ENCODE results near the gene CFAP46.

The CFAP46 gene

GRCh38 chr10:132947843-132948242, 5.5 kb upstream of the CFAP46 start:
- Histone ChIP-seq H3K4me3 (ENCODE audit: low read depth, low read length) (no peak overlapping the region), H3K27ac (ENCODE audit: low read depth, low read length) (no peak overlapping the region), H3K36me3 (ENCODE audit: control insufficient read depth, insufficient read depth, low read length) (no peaks in the 10 kb centered on the region), H3K9ac (ENCODE audit: low read depth, low read length) (no peak overlapping the region), H3K4me1 (ENCODE audit: control insufficient read depth, insufficient read depth, low read length) (no peaks in the 10 kb centered on the region), H3K9me3 (ENCODE audit: control insufficient read depth, insufficient read depth, low read length) (no peaks in the 10 kb centered on the region), H3K27me3 (ENCODE audit: control insufficient read depth, insufficient read depth, low read length) (no peaks in the 10 kb centered on the region)

- H3K27ac ChIP-seq (ENCODE audit: low read depth, low read length), result no peak overlapping the region
- no peak overlapping the region for H3K4me3 ChIP-seq (ENCODE audit: low read depth, low read length)
- no peaks in the 10 kb centered on the region for H3K36me3 ChIP-seq (ENCODE audit: control insufficient read depth, insufficient read depth, low read length)
- H3K4me1 ChIP-seq (ENCODE audit: control insufficient read depth, insufficient read depth, low read length), result no peaks in the 10 kb centered on the region
- H3K27me3 ChIP-seq (ENCODE audit: control insufficient read depth, insufficient read depth, low read length), result no peaks in the 10 kb centered on the region
- no peaks in the 10 kb centered on the region for H3K9me3 ChIP-seq (ENCODE audit: control insufficient read depth, insufficient read depth, low read length)
- no peak overlapping the region for H3K9ac ChIP-seq (ENCODE audit: low read depth, low read length)
Observed at GRCh38 chr10:132946806-132947546, 4.6 kb upstream of the CFAP46 start.

GRCh38 chr10:132946311-132946710, 3.9 kb upstream of the CFAP46 start:
- Histone ChIP-seq H3K4me1 (ENCODE audit: control insufficient read depth, insufficient read depth, low read length) (no peaks in the 10 kb centered on the region), H3K4me3 (ENCODE audit: low read depth, low read length) (no peak overlapping the region), H3K9ac (ENCODE audit: low read depth, low read length) (no peak overlapping the region), H3K27ac (ENCODE audit: low read depth, low read length) (no peak overlapping the region), H3K36me3 (ENCODE audit: control insufficient read depth, insufficient read depth, low read length) (no peaks in the 10 kb centered on the region), H3K9me3 (ENCODE audit: control insufficient read depth, insufficient read depth, low read length) (no peaks in the 10 kb centered on the region), H3K27me3 (ENCODE audit: control insufficient read depth, insufficient read depth, low read length) (no peaks in the 10 kb centered on the region)

DNA sequence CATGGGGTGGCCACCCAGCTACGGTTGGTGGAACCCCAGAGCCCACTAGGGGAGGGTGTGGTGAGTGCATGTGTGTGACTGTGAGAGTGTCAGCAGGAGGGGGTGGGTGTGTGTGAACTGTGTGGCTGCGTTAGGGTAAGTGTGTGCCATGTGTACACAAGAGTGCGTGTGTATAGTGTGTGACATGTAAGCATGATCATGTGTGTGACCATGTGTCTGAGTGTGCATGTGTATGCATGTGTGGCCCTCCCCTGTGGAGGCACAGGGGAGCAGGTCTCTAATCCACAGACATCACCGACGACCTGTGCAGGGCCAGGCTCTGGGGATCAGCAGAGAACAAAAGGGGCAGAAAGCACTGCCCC, 3.5 kb upstream of the CFAP46 start:
- no peak overlapping the region for H3K4me3 ChIP-seq (ENCODE audit: low read depth, low read length)
- no peak overlapping the region for H3K9ac ChIP-seq (ENCODE audit: low read depth, low read length)
- H3K36me3 ChIP-seq (ENCODE audit: control insufficient read depth, insufficient read depth, low read length), result no peaks in the 10 kb centered on the region
- no peaks in the 10 kb centered on the region for H3K9me3 ChIP-seq (ENCODE audit: control insufficient read depth, insufficient read depth, low read length)
- no peak overlapping the region for H3K27ac ChIP-seq (ENCODE audit: low read depth, low read length)
- H3K4me1 ChIP-seq (ENCODE audit: control insufficient read depth, insufficient read depth, low read length), result no peaks in the 10 kb centered on the region
- H3K27me3 ChIP-seq (ENCODE audit: control insufficient read depth, insufficient read depth, low read length), result no peaks in the 10 kb centered on the region

GRCh38 chr10:132945125-132945893, 2.9 kb upstream of the CFAP46 start:
- Histone ChIP-seq H3K4me1 (ENCODE audit: control insufficient read depth, insufficient read depth, low read length) (no peaks in the 10 kb centered on the region), H3K4me3 (ENCODE audit: low read depth, low read length) (no peak overlapping the region), H3K27me3 (ENCODE audit: control insufficient read depth, insufficient read depth, low read length) (no peaks in the 10 kb centered on the region), H3K9me3 (ENCODE audit: control insufficient read depth, insufficient read depth, low read length) (no peaks in the 10 kb centered on the region), H3K9ac (ENCODE audit: low read depth, low read length) (no peak overlapping the region), H3K27ac (ENCODE audit: low read depth, low read length) (no peak overlapping the region), H3K36me3 (ENCODE audit: control insufficient read depth, insufficient read depth, low read length) (no peaks in the 10 kb centered on the region)

DNA sequence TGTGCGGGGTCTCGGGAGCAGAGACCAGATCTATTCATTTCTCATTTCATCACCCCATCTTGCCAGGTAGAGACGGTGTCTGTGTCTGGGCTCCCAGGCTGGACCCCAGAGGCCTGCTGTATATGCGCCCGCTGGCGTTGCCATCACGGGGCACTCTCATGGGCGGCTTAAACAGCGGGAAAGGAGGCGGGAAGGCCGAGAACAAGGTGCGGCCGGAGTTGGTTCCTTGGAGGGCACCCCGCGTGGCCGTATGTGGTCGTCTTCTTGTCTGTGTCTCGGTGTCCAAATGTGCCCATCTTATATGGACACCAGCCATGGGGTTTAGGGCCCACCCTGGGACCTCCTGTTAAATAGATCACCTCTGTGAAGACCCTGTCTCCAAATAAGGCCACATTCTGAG, 2.1 kb upstream of the CFAP46 start:
- H3K9me3 ChIP-seq (ENCODE audit: control insufficient read depth, insufficient read depth, low read length), result no peaks in the 10 kb centered on the region
- no peaks in the 10 kb centered on the region for H3K27me3 ChIP-seq (ENCODE audit: control insufficient read depth, insufficient read depth, low read length)
- no peaks in the 10 kb centered on the region for H3K36me3 ChIP-seq (ENCODE audit: control insufficient read depth, insufficient read depth, low read length)
- H3K27ac ChIP-seq (ENCODE audit: low read depth, low read length), result no peak overlapping the region
- H3K4me1 ChIP-seq (ENCODE audit: control insufficient read depth, insufficient read depth, low read length), result no peaks in the 10 kb centered on the region
- H3K4me3 ChIP-seq (ENCODE audit: low read depth, low read length), result no peak overlapping the region
- no peak overlapping the region for H3K9ac ChIP-seq (ENCODE audit: low read depth, low read length)

- Histone ChIP-seq H3K27me3 (ENCODE audit: control insufficient read depth, insufficient read depth, low read length) (no peaks in the 10 kb centered on the region), H3K4me1 (ENCODE audit: control insufficient read depth, insufficient read depth, low read length) (no peaks in the 10 kb centered on the region), H3K27ac (ENCODE audit: low read depth, low read length) (no peak overlapping the region), H3K9ac (ENCODE audit: low read depth, low read length) (no peak overlapping the region), H3K36me3 (ENCODE audit: control insufficient read depth, insufficient read depth, low read length) (no peaks in the 10 kb centered on the region), H3K9me3 (ENCODE audit: control insufficient read depth, insufficient read depth, low read length) (no peaks in the 10 kb centered on the region), H3K4me3 (ENCODE audit: low read depth, low read length) (no peak overlapping the region)
Observed at GRCh38 chr10:132943791-132944404, 1.5 kb upstream of the CFAP46 start.

- peak overlapping the region; percentile 66 for H3K4me3 ChIP-seq (ENCODE audit: low read depth, low read length)
- H3K9ac ChIP-seq (ENCODE audit: low read depth, low read length), result no peak overlapping the region
- no peaks in the 10 kb centered on the region for H3K27me3 ChIP-seq (ENCODE audit: control insufficient read depth, insufficient read depth, low read length)
- no peaks in the 10 kb centered on the region for H3K4me1 ChIP-seq (ENCODE audit: control insufficient read depth, insufficient read depth, low read length)
- H3K36me3 ChIP-seq (ENCODE audit: control insufficient read depth, insufficient read depth, low read length), result no peaks in the 10 kb centered on the region
- no peaks in the 10 kb centered on the region for H3K9me3 ChIP-seq (ENCODE audit: control insufficient read depth, insufficient read depth, low read length)
- H3K27ac ChIP-seq (ENCODE audit: low read depth, low read length), result no peak overlapping the region
Observed at GRCh38 chr10:132943058-132943790, 854 bp upstream of the CFAP46 start.

GRCh38 chr10:132941640-132942051, 724 bp downstream of the CFAP46 start:
- Histone ChIP-seq H3K4me3 (ENCODE audit: low read depth, low read length) (peak overlapping the region; percentile 66), H3K4me1 (ENCODE audit: control insufficient read depth, insufficient read depth, low read length) (no peaks in the 10 kb centered on the region), H3K9ac (ENCODE audit: low read depth, low read length) (no peak overlapping the region), H3K36me3 (ENCODE audit: control insufficient read depth, insufficient read depth, low read length) (no peaks in the 10 kb centered on the region), H3K9me3 (ENCODE audit: control insufficient read depth, insufficient read depth, low read length) (no peaks in the 10 kb centered on the region), H3K27me3 (ENCODE audit: control insufficient read depth, insufficient read depth, low read length) (no peaks in the 10 kb centered on the region), H3K27ac (ENCODE audit: low read depth, low read length) (no peak overlapping the region)

GRCh38 chr10:132940791-132941465, 1.4 kb downstream of the CFAP46 start:
- Histone ChIP-seq H3K9ac (ENCODE audit: low read depth, low read length) (no peak overlapping the region), H3K9me3 (ENCODE audit: control insufficient read depth, insufficient read depth, low read length) (no peaks in the 10 kb centered on the region), H3K4me3 (ENCODE audit: low read depth, low read length) (no peak overlapping the region), H3K27ac (ENCODE audit: low read depth, low read length) (no peak overlapping the region), H3K4me1 (ENCODE audit: control insufficient read depth, insufficient read depth, low read length) (no peaks in the 10 kb centered on the region), H3K27me3 (ENCODE audit: control insufficient read depth, insufficient read depth, low read length) (no peaks in the 10 kb centered on the region), H3K36me3 (ENCODE audit: control insufficient read depth, insufficient read depth, low read length) (no peaks in the 10 kb centered on the region)
